AG08396 (cell line): ENCODE measurements around the gene MB.
A peak's percentile ranks its signal among the peaks of the same experiment; 100 is the strongest.
"Not testable (repeated sequence)": the region's sequence is repeated elsewhere in the genome, so short reads cannot be mapped to it uniquely, and the experiment has no call there.

Experiments
- DNase-seq: peaks from one replicate; pipeline ENCODE4 v3.0.0; 2012; ENCODE audit warnings: low spot score, mixed read lengths

The MB gene

DNA sequence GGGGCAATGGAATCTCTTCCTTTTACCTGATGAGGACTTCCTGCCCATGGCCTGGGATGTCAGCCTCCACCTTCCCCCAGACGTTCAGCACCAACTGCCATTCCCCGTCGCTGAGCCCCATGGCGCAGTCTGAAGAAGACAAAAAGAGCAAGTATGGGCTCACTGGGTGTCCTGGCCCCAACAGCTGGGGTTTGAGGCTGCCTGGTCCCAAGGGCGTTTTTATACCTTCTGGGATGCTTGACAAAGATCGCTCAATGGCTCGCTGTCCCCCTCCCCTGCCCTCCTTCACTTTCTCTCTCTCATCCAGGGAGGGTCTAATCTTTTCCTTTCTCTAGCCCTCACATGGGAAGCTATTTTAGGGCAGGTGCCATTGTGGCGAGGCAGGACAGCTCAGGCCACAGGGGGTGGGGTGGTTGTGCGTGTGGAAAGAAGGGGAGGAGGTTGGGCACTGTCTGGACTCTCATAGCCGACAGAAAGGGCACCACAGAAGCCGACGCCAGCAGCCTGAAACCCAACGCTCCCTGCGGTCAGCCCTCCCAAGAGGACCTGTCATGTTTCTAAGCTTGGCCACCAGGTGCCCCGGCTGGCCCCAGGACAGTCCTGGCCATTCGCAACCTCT lies at the start of gene MB:
Gene MB, minus strand, starts transcription at position 193 of the 619 bp plus-strand sequence. Its CDS starts 72 bp downstream, at position 121.
- DNase-seq, result no peak

DNA sequence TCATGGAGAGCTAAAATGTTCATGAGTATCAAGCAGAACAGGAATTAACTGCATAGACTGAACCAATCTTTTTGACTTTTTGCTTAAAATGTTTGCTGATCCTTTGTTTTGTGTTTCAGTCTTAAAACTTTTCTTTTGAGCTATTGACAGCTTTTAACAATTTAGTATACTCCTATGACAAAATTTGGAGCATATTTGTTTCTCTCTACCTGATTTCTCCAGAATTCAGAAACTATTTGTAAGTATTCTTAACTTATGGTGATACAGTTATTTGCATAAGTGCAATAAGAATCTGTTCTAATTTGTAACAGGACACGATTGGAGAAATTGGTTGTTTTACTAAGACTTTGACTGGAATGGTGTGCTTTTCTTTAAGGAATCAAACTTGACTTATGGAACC lies 49.6 kb upstream of the MB start:
- DNase-seq, result not testable (repeated sequence)

DNA sequence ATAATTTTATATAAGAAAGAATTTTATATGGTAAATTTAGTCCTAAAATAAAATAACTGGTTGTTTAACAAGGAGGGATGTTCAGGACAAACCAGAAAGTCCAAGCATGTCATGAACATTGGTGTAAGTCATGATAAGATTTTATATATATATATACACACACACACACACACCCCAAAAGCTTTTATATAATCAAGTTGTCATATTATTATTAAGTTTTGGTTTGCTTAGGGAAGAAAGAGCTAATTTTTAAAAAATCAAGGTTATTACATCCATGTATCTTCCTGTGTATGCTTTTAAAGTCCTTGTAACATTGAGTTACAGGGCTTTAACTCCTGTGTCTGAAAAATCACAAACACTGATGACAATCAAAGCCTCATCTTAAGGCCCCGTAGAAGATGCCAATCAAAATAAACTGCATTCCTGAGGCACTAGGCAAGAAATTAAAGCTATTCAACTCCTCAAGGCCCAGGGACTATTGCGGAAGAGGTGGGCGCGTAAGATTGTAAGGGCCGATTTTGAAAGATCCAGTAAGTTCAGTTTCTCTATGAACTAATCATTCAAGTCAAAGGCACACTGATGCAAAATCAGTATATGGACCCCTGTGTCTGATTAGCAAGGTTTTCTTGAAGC lies 47.9 kb upstream of the MB start:
- DNase-seq, result no peak

DNA sequence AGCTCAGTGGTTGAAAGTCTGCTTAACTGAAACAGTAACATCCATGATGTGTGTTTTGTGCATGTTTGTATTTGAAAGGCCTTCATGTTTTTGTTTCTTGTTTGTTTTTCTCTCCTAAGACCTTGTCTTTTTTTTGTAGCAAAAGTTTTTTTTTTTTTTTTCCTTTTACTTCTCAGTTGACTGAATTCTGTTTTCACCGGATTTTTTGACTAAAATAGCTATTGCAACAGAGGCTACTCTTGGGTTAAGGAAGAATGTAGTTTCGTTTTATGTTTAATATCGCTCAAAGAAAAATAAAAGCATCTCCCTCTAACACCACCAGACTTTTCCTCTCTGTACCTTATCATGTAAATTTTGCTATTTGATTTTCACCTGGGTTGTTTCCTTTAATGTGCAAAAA lies 46.2 kb upstream of the MB start:
- DNase-seq, result no peak

DNA sequence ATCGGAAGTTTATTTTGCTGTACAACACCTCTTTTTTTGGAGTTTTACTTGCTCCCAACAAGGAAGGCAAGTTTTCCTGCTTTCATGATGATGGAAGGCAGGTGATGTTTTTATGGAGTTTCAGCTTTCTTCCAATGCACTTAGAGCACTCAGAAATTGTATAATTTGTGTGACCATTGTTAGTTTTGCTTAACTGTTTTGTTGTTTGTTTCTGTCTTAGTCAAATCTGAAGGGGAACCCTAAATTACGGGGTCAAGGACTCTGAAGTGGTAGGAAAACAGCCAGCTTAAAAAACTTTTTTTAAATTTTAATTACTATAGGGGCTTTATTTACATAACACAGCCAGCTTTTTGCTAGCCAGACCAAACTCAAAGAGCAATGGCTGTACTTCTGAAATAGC lies 45.8 kb upstream of the MB start:
- no peak for DNase-seq

DNA sequence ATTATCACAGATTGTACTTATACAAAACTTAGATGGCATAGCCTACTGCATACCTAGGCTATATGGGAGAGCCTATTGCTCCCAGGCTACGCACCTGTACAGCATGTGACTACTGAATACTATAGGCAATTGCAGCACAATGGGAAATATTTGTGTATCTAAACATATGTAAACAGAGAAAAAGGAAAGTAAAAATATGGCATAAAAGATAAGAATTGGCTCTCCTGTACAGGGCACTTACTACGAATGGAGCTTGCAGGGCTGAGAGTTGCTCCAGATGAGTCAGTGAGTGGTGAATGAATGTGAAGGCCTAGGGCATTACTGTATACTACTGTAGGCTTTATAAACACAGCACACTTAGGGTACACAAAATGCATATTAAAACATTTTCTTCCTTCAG lies 44.3 kb upstream of the MB start:
- DNase-seq, result no peak

DNA sequence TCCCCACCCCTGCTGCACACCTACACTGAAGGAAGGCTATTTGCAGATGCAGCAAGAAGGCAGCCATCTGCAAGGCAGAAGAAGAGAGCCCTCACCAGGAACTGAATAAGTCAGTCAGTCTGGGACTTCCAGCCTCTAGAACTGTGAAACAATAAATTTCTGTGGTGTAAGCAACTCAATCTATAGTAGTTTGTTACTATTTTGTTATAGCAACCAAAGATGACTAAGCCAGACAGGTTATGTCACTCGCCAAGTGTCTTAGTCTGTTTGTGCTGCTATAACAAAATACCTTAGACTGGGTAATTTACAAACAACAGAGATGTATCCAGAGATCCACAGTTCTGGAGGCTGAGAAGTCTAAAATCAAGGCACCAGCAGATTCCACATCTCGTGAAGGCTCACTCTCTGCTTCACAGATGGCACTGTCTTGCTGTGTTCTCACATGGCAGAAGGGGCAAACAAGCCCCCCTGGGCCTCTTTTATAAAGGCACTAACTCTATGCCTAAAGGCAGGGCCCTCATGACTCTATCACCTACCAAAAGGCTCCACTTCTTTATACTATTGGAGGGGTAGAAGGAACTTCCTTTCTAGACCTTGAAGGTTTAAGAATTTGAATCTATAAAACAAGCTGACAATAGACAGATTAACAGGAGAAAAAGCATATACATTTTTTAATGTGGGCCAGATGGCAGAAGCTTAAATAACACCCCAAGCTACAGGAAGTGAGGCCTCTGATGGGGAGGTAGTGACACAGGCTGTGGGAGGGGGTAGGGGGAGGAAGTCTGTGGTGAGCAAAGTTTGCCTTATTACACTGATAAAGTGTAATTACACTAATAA lies 43.4 kb upstream of the MB start:
- no peak for DNase-seq

DNA sequence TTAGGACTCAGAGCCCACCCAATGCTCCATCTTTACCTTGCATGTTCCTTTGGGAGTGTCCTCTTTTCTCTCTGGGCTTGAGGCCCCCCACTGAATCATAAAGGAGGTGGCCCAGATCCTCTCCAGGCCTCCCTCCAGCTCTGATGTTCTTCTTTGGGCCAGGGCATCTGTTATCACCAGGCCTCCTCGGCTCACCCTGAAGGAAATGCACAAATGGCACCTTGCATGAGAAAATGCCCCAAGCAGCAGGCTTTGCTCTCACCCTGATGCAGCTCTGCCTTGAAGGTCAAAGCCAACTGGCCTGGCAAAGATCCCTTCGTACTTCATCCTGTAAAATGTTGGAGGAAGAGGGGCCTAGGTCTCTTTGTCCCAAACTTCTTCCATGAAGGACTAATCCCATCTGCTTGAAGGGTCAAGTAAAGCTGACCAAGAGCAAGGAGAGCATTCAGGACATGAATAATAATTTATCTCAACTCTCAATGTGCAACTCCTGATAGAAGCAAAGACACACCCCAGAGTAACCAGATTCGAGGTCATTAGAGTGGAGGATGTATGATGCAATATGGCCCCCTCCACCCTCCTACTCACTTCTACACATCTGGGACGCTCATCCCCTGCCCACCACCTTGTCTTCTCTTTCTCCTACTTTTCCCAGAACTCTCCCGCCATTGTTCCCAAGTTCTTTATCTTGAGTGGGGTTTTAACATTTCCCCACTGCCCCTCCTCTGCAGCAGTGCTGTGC lies 40.6 kb upstream of the MB start:
- DNase-seq, result no peak

DNA sequence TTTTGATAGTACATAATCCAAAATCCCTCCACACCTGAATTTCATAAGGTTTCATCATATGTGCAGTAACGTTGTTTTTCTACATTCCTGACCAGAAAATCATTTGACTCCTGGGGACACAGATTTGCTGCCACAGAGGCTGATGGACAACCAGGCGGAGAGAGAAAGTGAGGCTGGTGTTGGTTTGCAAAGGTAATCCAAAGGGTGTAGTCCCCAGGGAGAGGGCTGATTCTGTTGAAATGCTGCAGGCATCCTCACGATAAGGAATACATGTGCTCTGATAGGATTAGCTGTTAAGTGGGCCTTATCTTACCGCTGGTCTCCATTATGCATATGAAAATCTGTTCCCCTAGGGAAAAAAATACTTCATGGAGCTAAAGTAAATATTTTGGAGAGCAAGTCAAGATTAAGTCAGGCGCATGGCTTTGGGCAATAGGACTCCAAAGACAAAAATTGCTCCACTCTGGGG lies 39.2 kb upstream of the MB start:
- DNase-seq, result no peak

DNA sequence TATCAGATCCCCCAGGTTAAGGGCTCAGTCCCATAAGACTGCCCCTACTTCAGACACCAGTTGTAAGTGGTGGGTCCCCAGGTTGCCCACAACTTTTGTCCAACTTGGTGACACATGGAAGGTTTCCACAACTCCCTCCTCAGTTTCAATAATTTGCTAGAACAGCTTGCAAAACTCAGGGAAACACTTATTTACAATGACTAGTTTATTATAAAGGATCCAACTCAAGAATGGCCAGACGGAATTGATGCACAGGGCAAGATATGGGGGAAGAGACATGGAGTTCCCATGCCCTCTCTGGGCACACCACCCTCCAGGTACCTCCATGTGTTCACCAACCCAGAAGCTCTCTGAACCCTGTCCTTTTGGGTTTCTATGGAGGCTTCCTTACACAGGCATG lies 36.7 kb upstream of the MB start:
- no peak for DNase-seq

DNA sequence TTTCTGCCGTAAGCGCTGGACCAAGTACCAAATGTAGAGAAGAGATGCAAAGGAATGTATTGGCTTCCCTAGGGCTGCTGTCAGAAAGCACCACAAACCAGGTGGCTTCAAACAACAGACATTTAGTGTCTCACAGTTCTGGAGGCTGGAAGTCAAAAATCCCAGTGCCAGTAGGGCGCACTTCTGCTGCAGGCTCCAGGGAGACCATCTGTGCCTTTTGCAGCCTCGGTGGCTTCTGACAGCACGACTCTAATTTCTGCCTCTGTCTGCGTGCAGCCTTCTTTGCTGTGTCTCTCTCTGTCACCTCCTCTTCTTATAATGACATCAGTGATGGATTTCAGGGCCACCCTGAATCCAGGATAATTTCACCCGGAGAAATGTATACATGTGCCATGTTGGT lies 34.0 kb upstream of the MB start:
- no peak for DNase-seq

DNA sequence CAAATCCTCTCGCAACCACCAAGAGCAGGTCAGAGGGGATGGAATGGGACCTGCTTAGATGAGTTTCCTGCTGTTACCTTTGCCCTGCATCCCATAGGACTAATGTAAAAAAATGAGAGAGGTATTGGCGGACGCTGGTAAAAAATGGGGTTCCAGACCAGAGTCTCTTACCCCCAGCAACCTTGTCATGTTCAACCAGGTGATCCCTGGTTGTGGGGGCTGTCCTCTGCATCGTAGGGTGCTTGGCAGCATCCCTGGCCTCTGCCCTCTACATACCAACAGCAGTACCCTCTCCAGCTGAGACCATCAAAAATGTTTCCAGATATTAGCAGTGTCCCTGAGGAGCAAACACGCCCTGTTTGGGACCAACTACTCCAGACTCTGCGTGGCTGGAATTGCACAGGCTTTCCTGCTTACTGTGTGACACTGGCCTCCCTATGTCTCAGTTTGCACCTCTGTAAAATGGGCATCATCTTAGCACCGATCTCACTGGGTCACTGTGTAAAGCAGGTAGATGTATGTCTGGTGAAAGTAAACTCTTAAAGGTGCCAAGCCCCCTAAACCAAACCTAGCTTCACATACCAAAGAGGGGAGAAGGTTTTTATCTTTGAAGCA lies 32.6 kb upstream of the MB start:
- no peak for DNase-seq

DNA sequence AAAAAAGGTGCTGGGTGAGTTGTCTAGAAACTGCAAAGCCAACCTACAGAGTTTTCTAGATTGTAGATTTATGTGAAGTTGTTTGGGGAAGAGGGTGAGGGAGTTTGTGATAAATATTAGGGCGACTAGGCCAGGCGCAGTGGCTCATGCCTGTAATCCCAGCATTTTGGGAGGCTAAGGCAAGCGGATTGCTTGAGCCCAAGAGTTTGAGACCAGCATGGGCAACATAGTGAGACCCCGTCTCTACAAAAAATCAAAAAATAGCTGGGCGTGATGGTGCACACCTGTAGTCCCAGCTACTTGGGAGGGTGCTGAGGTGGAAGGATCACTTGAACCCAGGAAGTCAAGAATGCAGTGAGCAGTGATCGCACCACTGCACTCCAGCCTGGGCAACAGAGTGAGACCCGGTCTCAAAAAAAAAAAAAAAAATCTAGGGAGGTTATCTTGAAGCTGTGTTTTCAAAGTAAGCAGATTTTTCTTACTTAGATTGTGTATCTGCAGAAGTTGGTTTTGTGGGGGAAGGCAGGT lies 32.0 kb upstream of the MB start:
- no peak for DNase-seq

DNA sequence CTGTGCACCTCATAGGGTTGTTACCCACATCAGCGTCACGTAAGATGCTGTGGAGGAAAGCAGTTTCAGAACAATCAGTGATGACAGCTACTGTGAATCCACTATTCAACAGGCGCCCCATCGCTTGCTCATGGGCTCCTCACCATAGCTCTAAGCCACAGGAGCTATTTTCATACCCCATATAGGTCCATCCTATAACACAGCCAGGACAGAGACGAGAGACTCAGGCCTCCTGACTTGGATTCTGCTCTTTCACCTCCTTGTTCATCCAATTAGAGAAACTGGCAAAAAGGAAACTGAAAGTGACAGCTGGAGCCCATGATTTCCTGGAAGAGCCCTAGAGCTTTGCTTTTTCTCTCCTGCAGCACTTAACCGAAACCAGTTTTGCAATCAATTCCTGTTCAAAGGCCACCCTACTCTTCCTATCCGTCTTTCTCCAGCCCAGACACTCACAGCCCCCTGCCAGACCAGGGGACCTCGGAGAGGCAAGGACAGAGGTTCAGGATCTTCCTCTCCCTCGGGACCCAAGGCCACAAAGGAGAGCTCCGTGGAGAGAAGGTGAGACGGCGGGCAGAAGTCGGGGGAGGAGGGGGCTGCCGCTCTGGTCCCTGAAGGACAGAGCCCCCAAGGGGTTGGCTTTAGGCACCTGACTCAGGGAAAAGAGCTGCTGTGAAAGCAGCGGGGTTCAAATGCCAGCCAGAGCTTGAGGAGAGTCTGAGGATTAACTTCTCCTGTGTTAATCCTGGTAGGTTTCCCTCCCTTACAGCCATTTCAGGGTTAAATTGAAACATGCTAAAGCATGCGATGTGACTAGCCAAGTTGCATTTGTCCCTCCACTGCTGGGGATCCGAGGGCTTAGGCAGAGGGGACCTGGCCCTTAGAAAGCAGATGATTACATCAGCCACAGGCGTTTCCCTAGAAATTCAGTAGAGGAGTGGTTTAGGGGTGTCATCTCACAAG lies 31.2 kb upstream of the MB start, which contains the start of gene APOL6:
Gene APOL6, plus strand, starts transcription at position 381 of the 960 bp plus-strand sequence. CDS start 7,980 bp downstream, outside the sequence.
- DNase-seq, result peak; percentile 59

DNA sequence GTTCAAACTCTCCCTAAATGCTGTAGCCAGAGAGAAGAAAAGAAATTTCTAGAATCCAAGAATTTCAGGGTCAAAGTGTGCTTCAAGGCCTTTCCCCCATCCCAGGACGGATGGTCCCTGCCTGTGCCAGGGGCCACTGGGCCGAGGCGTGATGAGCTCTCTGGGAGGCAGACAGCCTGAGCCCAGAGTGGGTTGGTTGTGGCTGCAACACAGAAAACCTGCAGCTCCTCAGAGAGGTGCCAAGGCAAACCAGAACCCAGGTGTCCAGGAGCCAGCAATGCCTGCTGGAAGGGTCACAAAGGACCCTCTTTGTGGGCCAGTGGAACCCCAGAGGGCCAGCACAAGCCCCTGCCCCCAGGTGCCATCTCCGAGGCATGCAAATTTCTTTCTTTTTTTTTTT lies 28.5 kb upstream of the MB start:
- no peak for DNase-seq

DNA sequence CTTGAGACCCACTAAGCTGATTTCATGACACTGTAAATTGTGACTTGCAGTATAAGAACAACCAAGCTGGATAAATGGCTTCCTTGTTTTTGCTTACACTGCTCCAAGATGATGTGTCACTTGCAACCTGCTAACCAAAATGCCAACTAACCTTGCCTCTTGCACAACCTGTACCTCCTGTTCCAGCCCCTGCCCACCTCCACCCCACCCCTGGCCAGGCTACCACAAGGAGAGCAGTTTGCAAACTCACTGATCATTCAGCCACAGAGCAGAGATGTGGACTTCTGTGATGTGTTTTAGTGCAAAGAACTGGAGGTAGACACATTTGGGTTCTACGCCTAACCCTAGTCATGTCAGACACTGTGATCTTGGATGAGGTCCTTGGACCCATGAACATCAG lies 26.9 kb upstream of the MB start:
- DNase-seq, result no peak

DNA sequence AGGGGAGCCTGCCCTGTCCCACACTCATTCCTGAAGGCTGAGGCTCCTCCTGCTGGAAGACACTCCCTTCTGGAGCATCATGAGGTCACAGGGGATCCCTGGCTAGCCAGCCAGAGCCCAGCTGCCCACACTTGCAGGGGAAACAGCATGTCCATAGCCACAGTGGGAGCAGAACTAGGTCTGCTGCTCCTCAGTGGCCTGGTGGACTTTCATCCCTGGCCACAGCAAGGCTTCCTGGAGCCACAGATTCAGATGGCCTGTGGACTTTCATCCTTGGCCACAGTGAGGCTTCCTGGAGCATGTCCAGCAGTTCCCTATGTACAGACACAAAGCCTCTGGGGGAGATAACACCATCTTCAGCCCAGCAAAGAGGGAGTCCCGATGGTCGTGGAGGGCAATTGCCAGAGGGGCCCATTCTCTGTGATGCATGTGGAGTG lies 25.2 kb upstream of the MB start:
- peak; percentile 47 for DNase-seq

DNA sequence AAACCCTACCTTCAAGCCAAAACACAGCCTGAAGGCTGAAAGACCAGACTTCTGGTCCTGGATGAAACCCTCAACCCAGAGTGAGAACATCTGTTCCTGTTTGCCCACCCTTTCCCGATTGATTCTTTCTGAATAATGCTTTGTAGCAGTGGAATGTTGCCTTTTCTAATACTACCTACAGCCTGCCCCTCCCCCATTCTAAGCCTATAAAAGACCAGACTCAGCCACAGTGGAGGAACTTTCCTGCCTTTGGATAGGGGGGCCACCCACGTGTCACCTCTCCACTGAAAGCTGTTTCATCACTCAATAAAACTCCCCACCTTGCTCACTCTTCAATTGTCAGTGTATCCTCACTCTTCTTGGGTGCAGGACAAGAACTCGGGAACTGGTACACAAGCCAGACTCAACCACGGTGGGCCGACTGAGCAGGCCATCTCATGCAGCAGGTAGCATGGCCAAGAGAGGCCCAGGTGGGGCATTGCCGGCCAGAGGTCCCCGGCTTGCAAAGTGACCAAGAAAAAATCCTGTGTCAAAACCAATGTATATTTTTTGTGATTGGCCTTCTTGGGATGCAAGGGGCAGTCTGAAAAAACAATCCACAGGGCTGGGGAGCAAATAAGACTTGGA lies 24.5 kb upstream of the MB start:
- DNase-seq, result no peak

DNA sequence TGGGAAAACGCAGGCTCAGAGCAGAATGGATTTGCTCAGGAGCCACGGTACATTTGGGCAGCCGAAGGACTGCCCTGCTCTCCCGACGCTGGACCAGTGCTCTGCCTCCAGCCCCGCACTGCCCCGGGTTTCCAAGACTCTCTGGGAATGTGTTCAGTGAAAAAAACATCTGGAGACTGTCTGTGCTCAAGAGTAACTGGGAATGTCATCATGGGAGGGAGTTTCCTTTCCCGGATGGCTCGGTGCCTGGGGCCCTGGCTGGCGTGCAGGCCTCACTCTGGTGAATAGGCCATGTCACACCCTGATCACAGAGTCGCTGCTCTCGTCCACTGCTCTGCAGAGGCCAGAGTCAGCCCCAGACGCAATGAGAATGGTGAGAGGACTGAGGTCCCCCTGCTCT lies 21.3 kb upstream of the MB start:
- peak; percentile 82 for DNase-seq

DNA sequence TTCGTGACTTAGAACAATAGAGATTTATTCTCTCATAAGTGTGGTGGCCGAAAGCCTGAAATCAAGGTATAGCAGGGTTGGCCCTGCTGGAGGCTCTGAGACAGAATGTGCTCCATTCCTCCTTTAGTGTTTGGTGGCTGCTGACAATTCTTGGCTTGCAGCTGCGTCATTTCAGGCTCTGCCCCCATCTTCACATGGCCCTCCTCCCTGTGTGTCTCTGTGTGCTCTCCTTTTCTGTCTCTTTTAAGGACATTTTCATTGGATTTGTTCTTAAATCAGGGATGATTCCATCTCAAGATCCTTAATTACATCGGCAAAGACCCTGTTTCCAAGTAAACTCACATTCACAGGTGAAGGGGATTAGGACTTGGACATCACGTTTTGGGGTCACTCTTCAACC lies 20.9 kb upstream of the MB start:
- no peak for DNase-seq
